Measurements from ENCODE around the gene SIGLEC1. TPM values are rescaled to one million over a fixed set of nuclear protein-coding genes. Genes with fewer than 3 reads are reported as not detected.
A peak's percentile ranks its signal among the peaks of the same experiment; 100 is the strongest.

The SIGLEC1 gene
- total and polyA plus RNA-seq, 7 experiments from 2014 or later, result 0.34 to 2.1 (median 1.1) TPM; not detected in 3

DNA sequence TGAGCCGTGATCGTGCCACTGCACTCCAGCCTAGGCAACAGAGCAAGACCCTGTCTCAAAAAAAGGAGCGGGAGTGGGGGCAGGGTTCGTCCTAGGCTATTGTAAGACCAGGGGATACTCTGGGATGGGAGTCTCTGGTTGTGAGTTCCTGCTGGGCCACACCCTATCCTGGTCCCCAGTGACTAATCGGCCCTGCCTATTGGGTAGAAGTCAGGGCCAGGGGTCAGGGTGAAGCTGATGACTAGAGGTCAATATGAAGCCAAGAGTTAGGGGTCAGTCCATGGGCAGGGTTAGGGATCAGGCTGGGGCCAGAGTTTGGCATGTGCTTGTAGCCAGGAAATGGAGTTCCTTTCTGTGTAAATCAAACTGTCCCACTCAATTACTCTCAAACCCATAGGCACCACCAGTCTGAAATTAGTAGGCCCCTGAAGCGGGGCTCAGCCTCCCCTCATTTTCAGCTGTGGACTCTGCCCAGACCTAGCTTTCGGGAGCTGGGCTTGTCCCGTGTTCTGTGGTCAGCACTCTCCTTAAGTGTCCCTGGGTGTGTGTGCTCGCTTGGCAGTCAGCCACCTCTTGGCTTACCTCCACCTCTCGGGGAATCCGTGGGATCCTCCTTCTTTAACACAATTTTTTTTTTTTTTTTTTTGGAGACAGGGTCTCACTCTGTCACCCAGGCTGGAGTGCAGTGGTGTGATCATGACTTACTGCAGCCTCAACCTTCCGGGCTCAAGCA, 21.9 kb upstream of the SIGLEC1 start:
- Histone ChIP-seq H3K36me3 (ENCODE audit: control insufficient read depth in 2 of 3, insufficient read depth in 3 of 3, low read length in 3 of 3) (no peaks in the 10 kb centered on the region), H3K4me1 (ENCODE audit: control insufficient read depth in 2 of 2, insufficient read depth in 2 of 2, low read length in 2 of 2) (no peaks in the 10 kb centered on the region), H3K4me3 (ENCODE audit: low read length) (no peak overlapping the region), H3K27me3 (ENCODE audit: control insufficient read depth in 2 of 2, insufficient read depth in 2 of 2, low read length in 2 of 2) (peaks cover 0 to 2% of the 10 kb centered on the region in 2 donors), H3K9me3 (ENCODE audit: control insufficient read depth in 2 of 3, low read length in 3 of 3) (no peaks in the 10 kb centered on the region), H3K27ac (ENCODE audit: low read depth, low read length) (no peak overlapping the region)
- peaks cover 0 to 4% (median 0%) of the 10 kb centered on the region in 5 donors for H3K36me3 Mint-ChIP-seq
- H3K27me3 Mint-ChIP-seq, result peaks cover 26 to 60% (median 29%) of the 10 kb centered on the region in 5 donors
- no peak for ATAC-seq
- peaks cover 0 to 6% (median 0%) of the 10 kb centered on the region in 7 donors for H3K4me1 Mint-ChIP-seq
- POLR2A ChIA-PET, result no interaction called here
- H3K27ac Mint-ChIP-seq, result no peak overlapping the region
- H3K4me3 Mint-ChIP-seq, result no peak overlapping the region
- no peak for DNase-seq
- peaks cover 0 to 2% (median 0%) of the 10 kb centered on the region in 11 donors for H3K9me3 Mint-ChIP-seq
- intact Hi-C loops (cut with micrococcal nuclease), result no loop called here
- CTCF ChIA-PET, result no interaction called here

DNA sequence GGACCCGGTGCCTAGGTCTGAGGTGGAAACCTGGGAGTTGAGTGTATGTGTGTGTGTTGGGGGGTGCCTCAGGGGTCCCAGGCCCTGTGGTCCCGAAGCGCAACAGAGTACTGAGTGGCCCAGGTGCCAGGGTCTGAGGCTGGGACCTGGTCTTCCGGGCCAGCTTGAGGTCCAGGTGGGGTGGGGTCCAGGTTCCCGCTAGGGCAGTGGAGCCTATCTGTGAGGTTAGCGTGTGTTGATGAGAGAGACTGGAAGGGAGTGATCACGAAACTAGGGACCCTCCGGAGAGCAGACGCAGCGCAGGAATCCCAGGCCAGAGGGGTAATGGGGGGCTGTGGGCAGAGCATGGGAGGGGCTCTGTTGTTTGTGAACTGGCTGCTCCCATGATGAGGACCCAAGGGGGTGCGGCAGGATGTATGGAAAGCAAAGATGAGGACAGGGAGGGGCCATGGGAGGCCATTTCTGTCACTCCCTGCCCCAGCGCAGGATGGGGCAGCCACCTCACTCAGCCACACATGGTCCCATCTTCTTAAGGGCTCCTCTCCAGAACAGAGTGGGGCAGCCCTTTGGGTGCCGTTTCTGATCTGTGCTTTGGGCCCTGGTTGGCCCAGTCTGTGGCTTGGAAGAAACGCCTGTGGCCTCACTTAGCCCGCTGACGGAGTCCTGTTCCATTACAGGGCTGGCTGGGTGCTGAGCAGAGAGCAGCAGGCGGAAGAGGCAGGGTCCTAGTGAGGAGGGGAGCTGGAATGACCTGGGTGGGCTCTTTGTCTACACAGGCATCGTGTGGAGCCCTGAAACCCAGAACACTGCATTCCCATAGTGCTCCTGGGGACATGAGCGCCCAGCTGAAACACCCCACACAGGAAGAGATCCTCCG, 21.0 kb upstream of the SIGLEC1 start:
- H3K4me1 ChIP-seq (ENCODE audit: control insufficient read depth in 2 of 2, insufficient read depth in 2 of 2, low read length in 2 of 2), result no peaks in the 10 kb centered on the region
- peaks cover 0 to 2% of the 10 kb centered on the region in 2 donors for H3K27me3 ChIP-seq (ENCODE audit: control insufficient read depth in 2 of 2, insufficient read depth in 2 of 2, low read length in 2 of 2)
- no peak overlapping the region for H3K27ac ChIP-seq (ENCODE audit: low read depth, low read length)
- Mint-ChIP-seq H3K4me1 (peaks cover 0 to 6% (median 0%) of the 10 kb centered on the region in 7 donors), H3K36me3 (peaks cover 0 to 4% (median 0%) of the 10 kb centered on the region in 5 donors), H3K9me3 (peaks cover 0 to 2% (median 0%) of the 10 kb centered on the region in 11 donors), H3K27ac (peak overlapping the region in 1 of 9 donors; percentile 41), H3K27me3 (peaks cover 27 to 62% (median 31%) of the 10 kb centered on the region in 5 donors), H3K4me3 (peak overlapping the region in 2 of 10 donors; percentile 7 to 41)
- no peak overlapping the region for H3K4me3 ChIP-seq (ENCODE audit: low read length)
- H3K36me3 ChIP-seq (ENCODE audit: control insufficient read depth in 2 of 3, insufficient read depth in 3 of 3, low read length in 3 of 3), result no peaks in the 10 kb centered on the region
- intact Hi-C loops (cut with micrococcal nuclease), result no loop called here
- no peak for ATAC-seq
- no peak for DNase-seq
- POLR2A ChIA-PET, result no interaction called here
- no peaks in the 10 kb centered on the region for H3K9me3 ChIP-seq (ENCODE audit: control insufficient read depth in 2 of 3, low read length in 3 of 3)
- CTCF ChIA-PET, result no interaction called here

DNA sequence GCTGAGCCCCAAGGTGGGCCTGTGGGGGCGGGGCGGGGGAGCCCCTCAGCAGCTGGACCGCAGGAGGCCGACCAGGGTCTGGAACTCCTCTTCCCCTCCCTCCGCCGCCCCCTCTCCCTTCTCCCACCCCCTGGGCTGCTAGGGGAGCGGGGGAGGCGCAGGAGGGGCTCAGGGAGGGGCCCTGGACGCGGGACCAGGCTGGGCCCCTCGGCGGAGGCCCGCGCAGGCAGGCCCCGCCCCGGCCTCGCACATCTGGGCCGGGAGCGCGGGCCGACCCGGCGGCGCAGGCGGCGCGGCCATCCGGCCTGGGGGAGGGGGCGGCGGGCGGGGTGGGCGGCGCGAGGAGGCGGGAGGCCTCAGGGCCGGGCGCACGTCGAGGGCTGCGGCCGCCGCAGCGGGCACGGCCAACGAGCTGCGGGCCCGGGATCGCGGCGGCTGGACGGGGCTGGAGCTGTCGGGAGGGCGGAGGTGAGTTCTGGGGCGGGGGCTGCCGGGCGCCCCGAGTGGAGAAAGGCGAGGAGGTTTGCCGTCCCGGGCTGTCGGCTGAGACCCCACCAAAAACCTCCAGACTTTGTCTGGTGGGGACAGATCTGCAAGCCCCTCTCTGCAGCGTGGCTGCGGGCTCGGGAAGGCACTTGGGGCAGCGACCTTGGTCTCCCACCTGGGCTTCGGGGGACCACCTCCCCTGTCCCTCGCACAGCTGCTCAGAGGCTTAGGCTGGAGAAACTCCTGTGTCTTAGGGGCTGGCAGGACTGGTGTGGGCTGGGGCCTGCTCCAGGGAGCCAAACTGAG, 20.1 kb upstream of the SIGLEC1 start, which contains the start of gene HSPA12B:
HSPA12B (plus strand) TSS at position 359 of the 792 bp plus-strand sequence. CDS start 5,990 bp downstream, outside the sequence.
- POLR2A ChIA-PET, result no interaction called here
- DNase-seq (no peak), ATAC-seq (no peak)
- Histone ChIP-seq H3K27ac (ENCODE audit: low read depth, low read length) (no peak within 1 kb of the TSS), H3K27me3 (ENCODE audit: control insufficient read depth in 2 of 2, insufficient read depth in 2 of 2, low read length in 2 of 2) (peaks cover 0 to 2% of the 10 kb centered on the region in 2 donors), H3K9me3 (ENCODE audit: control insufficient read depth in 2 of 3, low read length in 3 of 3) (no peaks in the 10 kb centered on the region), H3K4me3 (ENCODE audit: low read length) (no peak within 1 kb of the TSS), H3K36me3 (ENCODE audit: control insufficient read depth in 2 of 3, insufficient read depth in 3 of 3, low read length in 3 of 3) (no peaks in the 10 kb centered on the region), H3K4me1 (ENCODE audit: control insufficient read depth in 2 of 2, insufficient read depth in 2 of 2, low read length in 2 of 2) (no peaks in the 10 kb centered on the region)
- Mint-ChIP-seq H3K27me3 (peaks cover 34 to 66% (median 39%) of the 10 kb centered on the region in 5 donors), H3K4me1 (peaks cover 0 to 6% (median 0%) of the 10 kb centered on the region in 7 donors), H3K9me3 (peaks cover 0 to 2% (median 0%) of the 10 kb centered on the region in 11 donors), H3K4me3 (peak within 1 kb of the TSS in 2 of 10 donors; percentile 27 to 41), H3K27ac (peak within 1 kb of the TSS in 1 of 9 donors; percentile 41), H3K36me3 (peaks cover 0 to 4% (median 0%) of the 10 kb centered on the region in 5 donors)
- intact Hi-C loops (cut with micrococcal nuclease), result no loop called here
- CTCF ChIA-PET, result no interaction called here

DNA sequence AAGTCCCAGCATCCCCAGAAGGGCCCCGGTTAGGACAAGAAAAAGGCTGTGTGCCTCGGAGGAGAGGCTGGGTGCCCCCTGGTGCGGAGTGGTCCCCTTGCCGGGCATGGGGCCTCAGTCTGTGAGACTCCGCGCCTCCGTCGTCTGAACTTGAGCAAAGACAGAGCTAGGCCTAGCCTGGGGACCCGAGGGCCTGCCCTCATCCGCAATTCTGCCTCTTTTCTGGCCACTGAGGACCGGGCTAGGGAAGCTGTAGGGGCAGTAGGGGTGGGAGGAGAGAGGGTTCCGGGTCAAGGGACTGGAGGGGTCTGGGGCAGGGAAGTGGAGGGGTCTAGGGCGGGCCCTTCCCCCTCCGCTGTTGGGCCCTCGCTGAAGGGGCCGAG, 19.5 kb upstream of the SIGLEC1 start:
- intact Hi-C loops (cut with micrococcal nuclease), result no loop called here
- no peak for ATAC-seq
- H3K36me3 Mint-ChIP-seq, result peaks cover 0 to 4% (median 0%) of the 10 kb centered on the region in 5 donors
- no peak overlapping the region for H3K4me3 Mint-ChIP-seq
- Histone ChIP-seq H3K9me3 (ENCODE audit: control insufficient read depth in 2 of 3, low read length in 3 of 3) (no peaks in the 10 kb centered on the region), H3K4me3 (ENCODE audit: low read length) (no peak overlapping the region), H3K4me1 (ENCODE audit: control insufficient read depth in 2 of 2, insufficient read depth in 2 of 2, low read length in 2 of 2) (no peaks in the 10 kb centered on the region), H3K27me3 (ENCODE audit: control insufficient read depth in 2 of 2, insufficient read depth in 2 of 2, low read length in 2 of 2) (peaks cover 0 to 2% of the 10 kb centered on the region in 2 donors), H3K36me3 (ENCODE audit: control insufficient read depth in 2 of 3, insufficient read depth in 3 of 3, low read length in 3 of 3) (no peaks in the 10 kb centered on the region), H3K27ac (ENCODE audit: low read depth, low read length) (no peak overlapping the region)
- DNase-seq, result no peak
- no peak overlapping the region for H3K27ac Mint-ChIP-seq
- peaks cover 0 to 6% (median 0%) of the 10 kb centered on the region in 7 donors for H3K4me1 Mint-ChIP-seq
- ChIA-PET CTCF (interaction anchor here (1.1 kb wide), 1 partner anchor 15 kb away, joined by 4 read pairs; no protein-coding TSS in a partner anchor), POLR2A (no interaction called here)
- peaks cover 40 to 72% (median 45%) of the 10 kb centered on the region in 5 donors for H3K27me3 Mint-ChIP-seq
- H3K9me3 Mint-ChIP-seq, result peaks cover 0 to 2% (median 0%) of the 10 kb centered on the region in 11 donors

DNA sequence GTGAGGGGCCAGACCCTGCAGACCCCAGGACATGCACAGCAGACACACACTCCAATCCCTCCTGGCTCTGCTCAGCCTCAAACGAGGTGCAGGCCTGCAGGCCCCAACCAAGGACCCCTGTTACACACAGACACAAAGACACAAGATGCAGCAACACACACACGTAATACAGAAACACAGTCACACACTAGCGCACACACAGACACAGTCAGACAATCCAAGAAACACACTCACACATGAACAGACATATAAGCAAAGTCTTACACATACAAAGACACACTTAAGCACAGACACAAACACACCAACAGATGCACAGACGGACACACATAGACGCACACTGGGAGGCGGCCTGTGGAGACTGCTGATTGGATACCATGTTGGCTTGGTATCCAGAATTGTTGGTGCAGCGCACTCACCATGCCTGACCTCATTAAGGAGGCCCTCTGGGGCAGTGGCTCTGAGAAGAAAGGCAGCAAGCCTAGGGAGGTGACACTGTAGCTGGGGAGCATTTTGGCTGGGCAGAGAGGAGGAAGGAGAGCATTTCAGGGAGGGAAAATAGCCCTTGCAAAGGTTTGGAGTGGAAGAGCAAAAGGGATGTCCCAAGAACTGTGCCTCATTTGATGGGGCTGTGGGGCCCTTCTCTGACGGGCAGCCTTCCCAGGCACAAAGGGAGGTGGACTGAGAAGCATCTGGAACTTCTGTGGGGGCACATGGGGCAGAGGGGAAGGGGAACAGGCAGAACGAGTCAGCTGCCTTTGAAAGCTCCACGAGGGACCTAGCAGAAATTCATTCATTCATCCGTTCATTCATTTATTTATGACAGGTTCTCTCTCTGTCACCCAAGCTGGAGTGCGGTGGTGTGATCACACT, 18.6 kb upstream of the SIGLEC1 start:
- Mint-ChIP-seq H3K4me3 (peak overlapping the region in 3 of 10 donors; percentile 3 to 28 (median 27)), H3K9me3 (peaks cover 0 to 2% (median 0%) of the 10 kb centered on the region in 11 donors), H3K4me1 (peaks cover 0 to 6% (median 0%) of the 10 kb centered on the region in 7 donors), H3K27ac (peak overlapping the region in 1 of 9 donors; percentile 8), H3K36me3 (peaks cover 0 to 4% (median 0%) of the 10 kb centered on the region in 5 donors), H3K27me3 (peaks cover 42 to 68% (median 48%) of the 10 kb centered on the region in 5 donors)
- H3K27me3 ChIP-seq (ENCODE audit: control insufficient read depth in 2 of 2, insufficient read depth in 2 of 2, low read length in 2 of 2), result peaks cover 0 to 2% of the 10 kb centered on the region in 2 donors
- intact Hi-C loops (cut with micrococcal nuclease), result no loop called here
- no peaks in the 10 kb centered on the region for H3K4me1 ChIP-seq (ENCODE audit: control insufficient read depth in 2 of 2, insufficient read depth in 2 of 2, low read length in 2 of 2)
- no peak overlapping the region for H3K27ac ChIP-seq (ENCODE audit: low read depth, low read length)
- H3K4me3 ChIP-seq (ENCODE audit: low read length), result no peak overlapping the region
- H3K36me3 ChIP-seq (ENCODE audit: control insufficient read depth in 2 of 3, insufficient read depth in 3 of 3, low read length in 3 of 3), result no peaks in the 10 kb centered on the region
- DNase-seq (no peak), ATAC-seq (no peak)
- no peaks in the 10 kb centered on the region for H3K9me3 ChIP-seq (ENCODE audit: control insufficient read depth in 2 of 3, low read length in 3 of 3)
- POLR2A ChIA-PET, result no interaction called here
- CTCF ChIA-PET, result interaction anchor here (1.1 kb wide), 1 partner anchor 15 kb away, joined by 4 read pairs; no protein-coding TSS in a partner anchor
